Thoracic aorta (tissue), 2 donors: ENCODE measurements around the gene RALGPS2. TPM values are rescaled to one million over a fixed set of nuclear protein-coding genes. Genes with fewer than 3 reads are reported as not detected.

Experiments
- ATAC-seq: fragments of 150-250 bp; one replicate; pipeline ENCODE4 v1.8.0; 2017; ENCODE audit warnings: low read depth; ENCODE audit not compliant: insufficient number of reproducible peaks, low FRiP score
- DNase-seq: peaks from one replicate; pipeline ENCODE4 v3.0.0-alpha.2; 2020; ENCODE audit warnings: low spot score
- H3K27ac ChIP-seq, 2 donors: fragments of 200-600 bp; sonication (generic); 1 replicate in 1 of 2; 2 replicates in 1 of 2; pipeline ENCODE4 v1.5.1; 2016; ENCODE audit warnings: mild to moderate bottlenecking in 2 of 2, moderate library complexity in 2 of 2
- H3K27me3 ChIP-seq: fragments of 200-600 bp; sonication (generic); replicated peaks from 2 replicates; pipeline ENCODE4 v1.6.0; 2016; ENCODE audit warnings: mild to moderate bottlenecking; ENCODE audit not compliant: insufficient read depth
- H3K36me3 ChIP-seq: fragments of 200-600 bp; sonication (generic); one replicate; pipeline ENCODE4 v1.5.1; 2016
- H3K4me1 ChIP-seq, 2 donors: fragments of 200-600 bp; sonication (generic); 1 replicate in 1 of 2; 2 replicates in 1 of 2; pipeline versions ENCODE4 v1.5.1 to v1.6.0; 2016; ENCODE audit warnings: low read depth in 2 of 2, mild to moderate bottlenecking in 1 of 2; ENCODE audit not compliant: control insufficient read depth in 1 of 2
- H3K4me3 ChIP-seq: fragments of 200-600 bp; sonication (generic); 2 replicates; pipeline ENCODE4 v1.5.1; 2016; ENCODE audit warnings: mild to moderate bottlenecking
- H3K9me3 ChIP-seq: fragments of 200-600 bp; sonication (generic); 2 replicates; pipeline ENCODE4 v1.5.1; 2016
- CTCF ChIP-seq: fragments of 200-600 bp; sonication (generic); IDR thresholded peaks from one replicate; pipeline ENCODE4 v1.5.1; 2019; ENCODE audit warnings: antibody characterized with exemption
- total RNA-seq, 2 donors: library from RNA; depleted of rRNA; stranded (reverse); fragments of >200 nt; gene quantifications; one replicate each; pipeline versions ENCODE4 v1.1.0 to v1.2.3, GENCODE V29; 2016

Gene RALGPS2
- total RNA-seq, 2 donors from 2014 or later, result 4.9 to 9.5 TPM

GRCh38 chr1:178796013-178796412 is 71.0 kb downstream of the RALGPS2 start:
- Histone ChIP-seq H3K4me3 (no peak overlapping the region), H3K9me3 (peaks cover 11% of the 10 kb centered on the region), H3K4me1 (no peaks in the 10 kb centered on the region), H3K27ac (no peak overlapping the region), H3K36me3 (no peaks in the 10 kb centered on the region), H3K27me3 (no peaks in the 10 kb centered on the region)
- TF ChIP-seq CTCF, result no peak
- DNase-seq (no peak), ATAC-seq (no peak)

- no peak for ATAC-seq
- Histone ChIP-seq H3K27ac (no peak overlapping the region), H3K27me3 (no peaks in the 10 kb centered on the region), H3K9me3 (peaks cover 11% of the 10 kb centered on the region), H3K4me1 (no peaks in the 10 kb centered on the region), H3K4me3 (no peak overlapping the region), H3K36me3 (no peaks in the 10 kb centered on the region)
- DNase-seq, result no peak
- TF ChIP-seq CTCF, result no peak
Measured at GRCh38 chr1:178797590-178797989, 72.5 kb downstream of the RALGPS2 start.

- Histone ChIP-seq H3K27me3 (no peaks in the 10 kb centered on the region), H3K36me3 (no peaks in the 10 kb centered on the region), H3K4me1 (no peaks in the 10 kb centered on the region), H3K27ac (no peak overlapping the region), H3K9me3 (peaks cover 11% of the 10 kb centered on the region), H3K4me3 (no peak overlapping the region)
- ATAC-seq (no peak), DNase-seq (no peak)
- no peak for TF ChIP-seq CTCF
Measured at GRCh38 chr1:178798232-178798861, 73.3 kb downstream of the RALGPS2 start.

- ATAC-seq (no peak), DNase-seq (no peak)
- H3K27ac ChIP-seq, result no peak overlapping the region
- no peak for TF ChIP-seq CTCF
- H3K4me1 ChIP-seq, result no peaks in the 10 kb centered on the region
- H3K27me3 ChIP-seq, result no peaks in the 10 kb centered on the region
- H3K9me3 ChIP-seq, result peaks cover 11% of the 10 kb centered on the region
- no peaks in the 10 kb centered on the region for H3K36me3 ChIP-seq
- H3K4me3 ChIP-seq, result no peak overlapping the region
Measured at GRCh38 chr1:178802873-178803272, 77.8 kb downstream of the RALGPS2 start.

- no peak for TF ChIP-seq CTCF
- no peak for ATAC-seq
Measured at GRCh38 chr1:178806665-178807300, 81.7 kb downstream of the RALGPS2 start.

More at GRCh38 chr1:178806665-178807300, 81.7 kb downstream of the RALGPS2 start:
- no peak overlapping the region for H3K4me3 ChIP-seq
- no peak for DNase-seq
- H3K4me1 ChIP-seq, result no peaks in the 10 kb centered on the region
- no peaks in the 10 kb centered on the region for H3K36me3 ChIP-seq
- H3K27ac ChIP-seq, result no peak overlapping the region
- H3K9me3 ChIP-seq, result no peaks in the 10 kb centered on the region
- no peaks in the 10 kb centered on the region for H3K27me3 ChIP-seq
